GM12878 (cell line): Measurements from ENCODE around the gene FGD4. TPM values are rescaled to one million over a fixed set of nuclear protein-coding genes. Genes with fewer than 3 reads are reported as not detected.

Source experiments
- ATAC-seq: fragments of 200-7000 bp; cut with Tn5 transposase; 3 replicates; pipeline ENCODE4 v1.9.1; 2020; ENCODE audit warnings: mild to moderate bottlenecking, moderate library complexity
- BruUV-seq: library from RNA; stranded (reverse); fragments of 400-500 nt; replicated peaks from 2 replicates; lab custom pipeline; 2021; lab: Mats Ljungman, UMichigan
- CTCF ChIA-PET: fragments of 300-600 bp; sonication (Branson Sonifier 250); formaldehyde crosslinking; extraction: SDS; loops from one replicate; lab custom pipeline; 2021; ENCODE audit warnings: inconsistent platforms; lab: Yijun Ruan, JAX
- POLR2A ChIA-PET: fragments of 350-600 bp; formaldehyde crosslinking; extraction: SDS; loops from one replicate; lab custom pipeline; 2021; ENCODE audit warnings: inconsistent platforms; lab: Charles Lee
- RAD21 ChIA-PET: fragments of 300-600 bp; sonication (Branson Sonifier 250); formaldehyde crosslinking; loops from one replicate; lab custom pipeline; 2023; ENCODE audit warnings: antibody characterized with exemption; ENCODE audit not compliant: unreplicated experiment; lab: Charles Lee
- SMC1A ChIA-PET: fragments of 300-600 bp; sonication (Branson Sonifier 250); formaldehyde crosslinking; loops from one replicate; lab custom pipeline; 2023; ENCODE audit not compliant: unreplicated experiment, uncharacterized antibody; lab: Charles Lee
- DNase-seq: peaks from one replicate; pipeline ENCODE4 v3.0.0-alpha.2; 2011; ENCODE audit warnings: low read depth, low spot score
- FAIRE-seq: peaks from 3 replicates; lab custom pipeline; 2011; peaks lifted over from hg19 to GRCh38; lab: Jason Lieb, UNC
- H2AFZ ChIP-seq: 2 replicates; pipeline ENCODE4 v1.6.0; 2011; ENCODE audit warnings: low read depth, low read length, control low read depth; ENCODE audit not compliant: control insufficient read depth
- H3K27ac ChIP-seq: 2 replicates; pipeline ENCODE4 v1.5.1; 2011; ENCODE audit warnings: control low read depth; ENCODE audit not compliant: control insufficient read depth, insufficient read depth
- H3K27me3 ChIP-seq, 2 experiments: replicated peaks in 1 of 2; 2 replicates each; pipeline versions ENCODE4 v1.6.0 to v1.6.1; 2011; ENCODE audit warnings: low read length in 1 of 2; ENCODE audit not compliant: control insufficient read depth in 2 of 2, insufficient read depth in 2 of 2
- H3K36me3 ChIP-seq, 2 experiments: 2 replicates each; pipeline ENCODE4 v1.5.1; 2011; ENCODE audit warnings: low read length in 1 of 2; ENCODE audit not compliant: control insufficient read depth in 2 of 2, insufficient read depth in 2 of 2
- H3K4me1 ChIP-seq: 2 replicates; pipeline ENCODE4 v1.6.1; 2011; ENCODE audit warnings: mild to moderate bottlenecking, low read length, moderate library complexity, mixed read lengths; ENCODE audit not compliant: control insufficient read depth, insufficient read depth
- H3K4me2 ChIP-seq: 2 replicates; pipeline ENCODE4 v1.6.0; 2011; ENCODE audit warnings: control low read depth; ENCODE audit not compliant: control insufficient read depth, insufficient read depth
- H3K4me3 ChIP-seq: fragments of 200-600 bp; sonication (generic); 2 replicates; pipeline ENCODE4 v1.5.1; 2016
- H3K79me2 ChIP-seq: 2 replicates; pipeline ENCODE4 v1.6.0; 2011; ENCODE audit warnings: low read length; ENCODE audit not compliant: control insufficient read depth, insufficient read depth
- H3K9ac ChIP-seq: 2 replicates; pipeline ENCODE4 v1.8.0; 2011; ENCODE audit warnings: low read length, control low read depth, mixed read lengths; ENCODE audit not compliant: control insufficient read depth, insufficient read depth
- H3K9me3 ChIP-seq: replicated peaks from 3 replicates; pipeline ENCODE4 v1.5.1; 2011; ENCODE audit warnings: mild to moderate bottlenecking, low read length; ENCODE audit not compliant: control insufficient read depth, insufficient read depth
- H4K20me1 ChIP-seq: 2 replicates; pipeline ENCODE4 v1.6.0; 2011; ENCODE audit not compliant: control insufficient read depth, insufficient read depth
- ATF7 ChIP-seq: fragments of 450-650 bp; IDR thresholded peaks from 2 replicates; pipeline ENCODE4 v1.6.1; 2016; ENCODE audit warnings: low read depth, mild to moderate bottlenecking
- CBX5 ChIP-seq: sonication (generic); IDR thresholded peaks from 2 replicates; pipeline ENCODE4 v1.6.1; 2016; ENCODE audit warnings: low read depth, moderate library complexity, mild to moderate bottlenecking, inconsistent platforms
- JUND ChIP-seq: IDR thresholded peaks from 2 replicates; pipeline ENCODE4 v1.6.1; 2012; ENCODE audit warnings: low read depth, mild to moderate bottlenecking, low read length, improper control_type of control experiment, moderate library complexity
- KDM1A ChIP-seq: fragments of 200-600 bp; sonication (generic); IDR thresholded peaks from 2 replicates; pipeline ENCODE4 v1.6.1; 2016; ENCODE audit warnings: borderline replicate concordance
- MEF2B ChIP-seq: fragments of 450-650 bp; IDR thresholded peaks from 2 replicates; pipeline ENCODE4 v1.6.1; 2018; ENCODE audit warnings: mild to moderate bottlenecking, moderate library complexity; ENCODE audit not compliant: partially characterized antibody, poor library complexity, severe bottlenecking
- NKRF ChIP-seq: fragments of 450-650 bp; conservative IDR thresholded peaks from 2 replicates; pipeline ENCODE4 v1.6.1; 2017; ENCODE audit warnings: mild to moderate bottlenecking, moderate library complexity
- NR2F1 ChIP-seq: fragments of 450-650 bp; conservative IDR thresholded peaks from 2 replicates; pipeline ENCODE4 v1.6.1; 2017; ENCODE audit warnings: mild to moderate bottlenecking
- SIX5 ChIP-seq: IDR thresholded peaks from 2 replicates; pipeline ENCODE4 v1.6.1; 2011; ENCODE audit warnings: mild to moderate bottlenecking, low read depth, low read length, moderate library complexity; ENCODE audit not compliant: severe bottlenecking
- TCF7 ChIP-seq: IDR thresholded peaks from 2 replicates; pipeline ENCODE4 v1.6.1; 2014; ENCODE audit warnings: antibody characterized with exemption, borderline replicate concordance
- USF1 ChIP-seq: IDR thresholded peaks from 2 replicates; pipeline ENCODE4 v1.6.1; 2011; ENCODE audit warnings: borderline replicate concordance, low read depth, mild to moderate bottlenecking, moderate library complexity, mixed read lengths, low read length; ENCODE audit not compliant: insufficient read depth; ENCODE audit errors: extremely low read length
- ZNF207 ChIP-seq: fragments of 450-650 bp; IDR thresholded peaks from 2 replicates; pipeline ENCODE4 v1.6.1; 2014; ENCODE audit warnings: antibody characterized with exemption, mild to moderate bottlenecking, borderline replicate concordance
- WGBS: methylation state at CpG from one replicate; pipeline ENCODE4 v1.1.6; 2016; ENCODE audit warnings: low lambda C conversion rate; ENCODE audit not compliant: insufficient replicate concordance, insufficient coverage; ENCODE audit errors: missing lambda C conversion rate; 5-methylcytosine and 5-hydroxymethylcytosine counted together
- in situ Hi-C: fragments of 300-500 bp; cut with MboI; formaldehyde crosslinking; loops from 9 replicates; pipeline ENCODE4 v1.14.3; 2018; ENCODE audit warnings: mixed read lengths
- intact Hi-C: fragments of 100-400 bp; cut with micrococcal nuclease; formaldehyde crosslinking; loops from one replicate; pipeline ENCODE4 v1.14.2; 2022; ENCODE audit not compliant: unreplicated experiment
- polyA plus RNA-seq, 11 experiments: library from polyadenylated mRNA; depleted of rRNA in 4 of 11; unstranded in 6 of 11; stranded (reverse) in 5 of 11; fragments of >200 nt; fragmentation: Nextera tagmentation in 4 of 11; fragmentation: Illumina TruSeq in 1 of 11; extraction: Ambion mirVana in 4 of 11; extraction: Trizol in 1 of 11; gene quantifications; 1 replicate in 1 of 11; 2 replicates in 10 of 11; pipeline versions ENCODE4 v1.2.1 to v1.2.3, GENCODE V29; 2011 to 2016; ENCODE audit warnings: inconsistent platforms in 2 of 11, missing spikeins in 2 of 11, low read depth in 1 of 11
- total RNA-seq, 4 experiments: library from RNA; depleted of rRNA in 3 of 4; stranded (reverse); fragments of >200 nt in 3 of 4; fragmentation: Illumina TruSeq in 1 of 4; extraction: Trizol in 1 of 4; gene quantifications; 2 replicates each; pipeline versions ENCODE4 v1.2.1 to v1.2.3, GENCODE V29; 2013 to 2021

FGD4 gene
- total and polyA plus RNA-seq, 10 of the 15 experiments (the other 5 are each of a cell fraction or from before 2014, with no cell fraction given): 0.01 to 0.18 (median 0.08) TPM; not detected in 3

GRCh38 chr12:32548691-32549281 is 149.4 kb downstream of the FGD4 start:
- FAIRE-seq (no peak), ATAC-seq (no peak), DNase-seq (no peak)
- in situ Hi-C loops: no loop called here
- POLR2A ChIA-PET: no interaction called here
- no peak for TF ChIP-seq JUND
- TF ChIP-seq MEF2B: no peak
- no peak for TF ChIP-seq SIX5
- no peak for TF ChIP-seq CBX5
- no peak for TF ChIP-seq NR2F1
- no peak for TF ChIP-seq NKRF
- no peak for TF ChIP-seq TCF7
- TF ChIP-seq KDM1A: no peak
- no peak for TF ChIP-seq ATF7
- TF ChIP-seq USF1: no peak
- no peak for TF ChIP-seq ZNF207
- no peak overlapping the region for H3K27ac ChIP-seq
- no peak overlapping the region for H2AFZ ChIP-seq
- no peaks in the 10 kb centered on the region; a peak in 1 of 4 replicates for H3K27me3 ChIP-seq
- no peaks in the 10 kb centered on the region for H3K79me2 ChIP-seq
- no TSS peak for BruUV-seq
- H3K9ac ChIP-seq: no peak overlapping the region
- no peak overlapping the region for H3K4me2 ChIP-seq
- H3K9me3 ChIP-seq: no peaks in the 10 kb centered on the region
- intact Hi-C loops: no loop called here
- H3K4me3 ChIP-seq: no peak overlapping the region
- no peaks in the 10 kb centered on the region for H3K4me1 ChIP-seq
- 62% methylated on average over 6 of the region's 6 CpGs for WGBS
- H3K36me3 ChIP-seq: no peaks in the 10 kb centered on the region
- RAD21 ChIA-PET: no interaction called here
- SMC1A ChIA-PET: interaction anchor here (0.9 to 1.2 kb wide), 3 partner anchors 9 to 27 kb away, joined by 3 to 4 read pairs (median 4); no protein-coding TSS in a partner anchor
- CTCF ChIA-PET: interaction anchor here (0.6 kb wide), 1 partner anchor 27 kb away, joined by 3 read pairs; no protein-coding TSS in a partner anchor
- no peaks in the 10 kb centered on the region for H4K20me1 ChIP-seq
